ENCODE results near the gene CHD3. TPM values are rescaled to one million over a fixed set of nuclear protein-coding genes. Genes with fewer than 3 reads are reported as not detected.
A peak's percentile ranks its signal among the peaks of the same experiment; 100 is the strongest.

The CHD3 gene
- total and polyA plus RNA-seq, 2 of the 13 experiments (the other 11 are each of a cell fraction or from before 2014, with no cell fraction given), result 2.7 to 3.7 TPM

DNA sequence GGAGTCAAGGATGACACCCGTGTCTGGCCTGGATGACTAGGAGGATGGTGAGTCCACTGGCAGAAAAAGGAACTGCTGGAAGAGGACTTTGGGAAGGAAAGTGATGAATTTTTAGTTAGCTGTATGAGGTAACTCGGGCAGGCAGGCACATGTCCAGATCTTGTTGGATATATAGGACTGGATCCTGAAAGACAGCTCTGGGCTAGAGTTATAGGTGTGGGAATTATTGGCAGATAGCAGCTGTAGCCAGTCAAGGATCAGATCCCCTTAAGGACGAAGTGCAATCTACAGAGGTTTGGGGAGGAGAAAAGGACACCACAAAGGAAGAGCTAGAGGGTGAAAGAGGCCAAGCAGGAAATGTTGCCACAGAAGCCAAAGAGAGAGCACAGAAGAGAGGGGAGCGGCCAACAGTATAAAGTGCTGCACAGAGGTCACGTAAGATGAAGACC, 20.7 kb upstream of the CHD3 start:
- POLR2A ChIA-PET, result interaction anchor here (1.0 to 1.9 kb wide), 2 partner anchors 11 to 18 kb away, joined by 3 to 6 read pairs; partner anchors contain the start of gene NAA38
- Histone ChIP-seq H4K20me1 (ENCODE audit: insufficient read depth, low read length) (no peaks in the 10 kb centered on the region), H3K9me3 (ENCODE audit: low read length) (peaks cover 8% of the 10 kb centered on the region), H3K36me3 (replicated peaks in 1 of 2; ENCODE audit: control insufficient read depth in 1 of 2, insufficient read depth in 2 of 2, low read length in 2 of 2) (no peaks in the 10 kb centered on the region), H3K27ac (ENCODE audit: extremely low read length, insufficient read depth, low read length) (no peak overlapping the region), H3K4me2 (ENCODE audit: low read depth, low read length) (peak overlapping the region; percentile 38; the same call in 1 of the 2 replicates), H3K4me3 (replicated peaks in 1 of 3; ENCODE audit: insufficient read depth in 1 of 3, low read depth in 2 of 3, low read length in 3 of 3) (no peak overlapping the region), H3K4me1 (ENCODE audit: insufficient read depth, low read length) (peaks cover 34% of the 10 kb centered on the region), H2AFZ (ENCODE audit: low read length) (no peak overlapping the region), H3K9ac (ENCODE audit: insufficient read depth, low read depth, low read length) (no peak overlapping the region), H3K79me2 (ENCODE audit: insufficient read depth, low read length) (no peaks in the 10 kb centered on the region), H3K27me3 (ENCODE audit: control insufficient read depth in 1 of 2, insufficient read depth in 2 of 2, low read length in 2 of 2) (no peaks in the 10 kb centered on the region)
- in situ Hi-C loops (cut with HindIII; ENCODE audit: extremely low pct_ligation_motif_present, low pct_unique_long_range_greater_than_20kb), result no loop called here
- no TSS peak for BruUV-seq (replicated peaks)
- CTCF ChIA-PET (ENCODE audit: low intra/inter-chr PET ratio, low total read pairs), result no interaction called here
- intact Hi-C loops (cut with micrococcal nuclease; ENCODE audit: unreplicated experiment), result no loop called here
- FAIRE-seq (no peak), DNase-seq (ENCODE audit: low spot score) (no peak), ATAC-seq (peak; percentile 52; the same call in 2 of the 3 replicates)
- WGBS (ENCODE audit: low lambda C conversion rate), result 46% methylated on average over 5 of the region's 5 CpGs
- TF ChIP-seq PAWR (CRISPR knock-in tag; IDR thresholded peaks at IDR 0.05; ENCODE audit: borderline replicate concordance) (no peak), ZNF263 (CRISPR knock-in tag; IDR thresholded peaks at IDR 0.05) (peak; percentile 40; the same call in 1 of the 2 replicates)

DNA sequence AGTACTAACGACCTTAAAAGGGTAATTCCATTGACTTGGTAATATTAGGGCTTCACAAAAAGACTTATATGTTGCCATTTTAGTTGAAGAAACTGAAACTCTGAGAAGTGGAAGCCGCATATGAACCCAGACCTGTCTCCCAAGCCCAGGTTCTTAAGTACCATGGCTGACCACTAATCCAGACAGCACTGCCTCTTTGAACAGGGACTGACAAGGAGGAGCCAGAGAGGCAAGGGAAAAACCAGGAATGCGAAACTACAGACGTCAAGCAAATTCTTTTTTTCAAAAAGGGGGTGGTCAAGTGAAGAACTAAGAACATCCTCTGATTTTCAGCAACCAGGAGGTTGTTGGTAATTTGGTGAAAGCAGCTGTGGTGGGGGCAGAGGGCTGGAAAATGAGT, 15.5 kb upstream of the CHD3 start:
- Histone ChIP-seq H3K27me3 (ENCODE audit: control insufficient read depth in 1 of 2, insufficient read depth in 2 of 2, low read length in 2 of 2) (no peaks in the 10 kb centered on the region), H3K4me3 (replicated peaks in 1 of 3; ENCODE audit: insufficient read depth in 1 of 3, low read depth in 2 of 3, low read length in 3 of 3) (no peak overlapping the region), H2AFZ (ENCODE audit: low read length) (no peak overlapping the region), H3K9me3 (ENCODE audit: low read length) (no peaks in the 10 kb centered on the region), H3K27ac (ENCODE audit: extremely low read length, insufficient read depth, low read length) (no peak overlapping the region), H4K20me1 (ENCODE audit: insufficient read depth, low read length) (no peaks in the 10 kb centered on the region), H3K36me3 (replicated peaks in 1 of 2; ENCODE audit: control insufficient read depth in 1 of 2, insufficient read depth in 2 of 2, low read length in 2 of 2) (no peaks in the 10 kb centered on the region), H3K4me2 (ENCODE audit: low read depth, low read length) (no peak overlapping the region), H3K79me2 (ENCODE audit: insufficient read depth, low read length) (no peaks in the 10 kb centered on the region), H3K9ac (ENCODE audit: insufficient read depth, low read depth, low read length) (no peak overlapping the region), H3K4me1 (ENCODE audit: insufficient read depth, low read length) (peaks cover 10% of the 10 kb centered on the region)
- TF ChIP-seq ARHGAP35 (CRISPR knock-in tag; IDR thresholded peaks at IDR 0.05; ENCODE audit: borderline replicate concordance), result no peak
- WGBS (ENCODE audit: low lambda C conversion rate), result 37% methylated on average over 4 of the region's 4 CpGs
- DNase-seq (ENCODE audit: low spot score) (no peak), ATAC-seq (no peak), FAIRE-seq (no peak)
- CTCF ChIA-PET (ENCODE audit: low intra/inter-chr PET ratio, low total read pairs), result no interaction called here
- in situ Hi-C loops (cut with HindIII; ENCODE audit: extremely low pct_ligation_motif_present, low pct_unique_long_range_greater_than_20kb) (no loop called here), intact Hi-C loops (cut with micrococcal nuclease; ENCODE audit: unreplicated experiment) (no loop called here)
- POLR2A ChIA-PET, result no interaction called here
- BruUV-seq (replicated peaks), result no TSS peak
